RKO (cell line): ENCODE results near the gene TCF4.

Experiments
- DNase-seq: peaks from one replicate; pipeline ENCODE4 v3.0.0-alpha.2; 2016; ENCODE audit warnings: low spot score

TCF4 gene

GRCh38 chr18:55261253-55261652 is 326.7 kb downstream of the TCF4 start:
- no peak for DNase-seq

GRCh38 chr18:55258088-55258487 is 329.9 kb downstream of the TCF4 start:
- DNase-seq: no peak

DNA sequence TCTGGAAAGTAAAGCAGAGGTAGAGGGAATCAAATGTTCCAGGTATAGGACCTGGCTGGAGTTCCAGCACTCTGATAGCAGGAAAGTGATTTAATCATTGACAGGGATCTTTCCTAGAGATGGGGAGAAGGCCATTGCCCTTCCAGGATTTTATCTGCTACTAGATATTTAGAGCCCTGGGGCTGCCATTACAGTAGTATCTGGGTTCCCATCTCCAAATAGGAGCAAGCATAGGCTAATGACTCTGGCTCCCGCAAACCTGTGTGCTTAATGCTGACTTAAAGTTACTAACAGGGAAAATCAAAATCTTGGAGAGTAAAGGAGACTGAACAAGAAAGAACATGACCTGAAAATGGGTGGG is 331.1 kb downstream of the TCF4 start:
- no peak for DNase-seq

- no peak for DNase-seq
Measured at GRCh38 chr18:55256226-55256928, 331.6 kb downstream of the TCF4 start.

DNA sequence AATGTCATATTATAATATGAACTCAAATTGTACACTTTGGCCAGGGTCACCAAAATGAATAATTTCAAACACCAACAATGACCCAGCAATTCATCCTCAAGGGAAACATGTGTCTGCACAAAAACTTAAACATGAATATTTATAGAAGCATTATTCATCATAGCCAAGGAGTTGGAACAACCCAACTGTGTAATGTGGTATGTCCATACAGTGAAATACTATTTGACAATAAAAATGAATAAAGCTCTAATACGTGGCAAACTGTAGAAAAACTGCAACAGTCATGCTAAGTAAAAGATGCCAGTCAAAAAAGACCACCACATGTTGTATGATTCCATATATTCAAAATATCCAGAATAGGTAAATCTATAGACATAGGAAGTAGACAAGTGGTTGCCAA is 334.2 kb downstream of the TCF4 start:
- no peak for DNase-seq

GRCh38 chr18:55252901-55253300 is 335.1 kb downstream of the TCF4 start:
- no peak for DNase-seq

DNA sequence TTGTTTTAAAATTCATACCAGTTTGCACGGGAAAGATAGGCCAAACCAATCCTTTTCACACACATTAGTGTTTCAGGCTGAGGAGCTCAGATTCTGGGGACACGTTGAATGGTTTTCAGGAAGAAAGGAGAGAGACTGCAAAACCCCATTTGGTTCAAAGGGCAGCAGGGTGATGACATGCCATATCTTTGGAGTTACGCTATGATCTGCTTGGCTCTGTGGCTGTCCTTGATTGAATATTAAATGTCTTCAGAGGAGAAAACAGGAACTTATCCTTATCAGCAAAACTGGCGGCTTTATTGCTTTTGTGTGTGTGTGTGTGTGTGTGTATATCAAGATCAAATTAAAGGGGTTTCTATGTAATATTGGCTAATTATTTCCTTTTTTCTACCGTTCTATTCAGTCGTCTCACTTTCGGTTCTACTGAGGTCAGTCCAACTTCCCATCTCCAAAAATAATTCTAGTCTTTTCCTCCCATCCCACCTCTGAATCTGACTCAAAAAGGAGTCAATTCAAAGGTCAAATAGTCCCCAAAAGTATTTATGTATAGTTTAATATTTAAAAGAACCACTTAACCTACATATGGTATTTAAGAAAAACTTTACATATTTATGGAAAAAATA is 335.8 kb downstream of the TCF4 start:
- no peak for DNase-seq

DNA sequence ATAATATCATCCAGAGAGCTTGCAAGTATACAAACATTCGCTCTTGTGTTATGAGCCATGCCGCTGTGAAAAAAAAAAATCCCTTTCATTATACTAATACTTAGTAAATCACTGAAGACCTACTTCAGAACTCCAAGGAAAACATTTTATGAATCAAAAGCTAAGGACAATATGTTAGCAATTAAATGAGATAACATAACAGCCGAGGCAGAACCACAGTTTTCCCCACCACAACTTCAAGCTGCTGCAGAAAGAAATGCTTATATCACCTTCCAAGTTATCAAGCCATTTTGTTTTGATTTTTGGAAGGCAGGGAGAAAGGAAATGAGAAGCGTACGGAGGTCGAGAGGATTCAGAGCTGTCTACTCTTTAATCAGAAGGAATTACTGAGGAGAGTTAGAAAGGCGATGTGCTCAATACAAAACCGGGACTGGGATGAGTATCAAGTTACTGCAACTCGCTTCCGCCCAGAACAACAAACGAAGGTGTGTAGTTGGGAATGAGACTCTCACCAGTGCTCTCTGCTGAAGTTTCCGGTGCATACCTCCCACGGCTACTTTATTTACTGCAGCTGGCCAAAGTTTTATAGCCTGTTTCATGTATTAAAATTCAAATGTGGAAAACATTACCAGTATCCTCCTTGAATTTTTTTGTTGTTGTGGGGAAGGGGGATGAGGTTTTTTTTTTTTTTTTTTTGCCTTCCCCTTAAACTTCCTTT is 336.6 kb downstream of the TCF4 start:
- no peak for DNase-seq

- no peak for DNase-seq
Measured at GRCh38 chr18:55250768-55251173, 337.2 kb downstream of the TCF4 start.

GRCh38 chr18:55249550-55249949 is 338.4 kb downstream of the TCF4 start:
- DNase-seq: no peak

DNA sequence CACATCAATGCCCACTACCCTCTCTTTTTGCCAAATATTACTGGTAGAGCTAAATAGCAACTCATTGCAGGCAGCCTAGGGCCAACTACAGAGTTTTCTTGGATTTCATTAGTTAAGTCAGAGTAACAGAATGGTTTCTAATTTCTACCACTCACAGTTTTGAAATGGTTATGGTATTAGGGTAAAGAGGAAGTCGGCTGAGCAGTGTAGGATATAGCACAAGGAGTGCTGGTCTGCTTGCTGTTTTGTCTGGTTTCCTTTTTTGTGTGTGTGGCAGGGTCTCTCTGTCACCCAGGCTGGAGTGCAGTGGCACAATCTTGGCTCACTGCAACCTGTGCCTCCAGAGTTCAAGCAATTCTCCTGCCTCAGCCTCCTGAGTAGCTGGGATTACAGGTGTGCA is 339.5 kb downstream of the TCF4 start:
- DNase-seq: no peak

DNA sequence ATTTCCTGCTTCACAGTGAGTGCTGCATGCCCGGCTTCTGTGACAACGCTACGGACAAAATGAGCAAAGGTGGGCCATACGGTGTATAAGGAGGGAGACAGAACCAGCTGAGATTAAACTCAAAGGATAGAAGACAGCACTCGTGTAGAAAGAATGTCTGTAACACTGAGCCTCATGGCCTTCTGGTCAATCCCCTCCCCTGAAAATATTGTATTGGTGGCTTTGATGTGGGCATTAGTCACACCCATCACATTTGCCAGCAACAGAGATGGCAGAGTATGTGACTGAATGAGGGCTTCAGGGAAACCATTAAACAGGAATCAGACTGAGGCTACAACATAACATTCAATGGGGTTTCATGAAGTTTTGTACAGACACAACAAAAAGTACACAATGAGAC is 341.0 kb downstream of the TCF4 start:
- DNase-seq: no peak

DNA sequence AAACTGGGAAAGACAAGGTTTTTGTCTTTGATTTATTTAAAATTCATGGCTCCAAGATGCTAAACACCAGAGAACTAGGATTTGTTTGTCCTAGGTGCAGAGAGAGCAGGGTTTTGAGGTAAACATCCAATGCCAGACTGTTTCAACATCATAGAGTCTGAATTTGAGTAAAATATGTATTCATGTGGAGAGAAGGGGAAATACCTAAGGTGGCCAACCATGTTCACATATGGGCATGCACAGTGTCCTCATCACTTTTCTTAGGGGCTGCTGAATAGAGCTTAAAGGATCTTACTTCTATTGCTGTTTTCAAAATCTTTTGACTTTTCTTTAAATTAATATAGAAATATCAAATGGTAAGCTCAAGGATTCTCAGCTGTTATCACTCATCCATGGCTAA is 341.7 kb downstream of the TCF4 start:
- no peak for DNase-seq

DNA sequence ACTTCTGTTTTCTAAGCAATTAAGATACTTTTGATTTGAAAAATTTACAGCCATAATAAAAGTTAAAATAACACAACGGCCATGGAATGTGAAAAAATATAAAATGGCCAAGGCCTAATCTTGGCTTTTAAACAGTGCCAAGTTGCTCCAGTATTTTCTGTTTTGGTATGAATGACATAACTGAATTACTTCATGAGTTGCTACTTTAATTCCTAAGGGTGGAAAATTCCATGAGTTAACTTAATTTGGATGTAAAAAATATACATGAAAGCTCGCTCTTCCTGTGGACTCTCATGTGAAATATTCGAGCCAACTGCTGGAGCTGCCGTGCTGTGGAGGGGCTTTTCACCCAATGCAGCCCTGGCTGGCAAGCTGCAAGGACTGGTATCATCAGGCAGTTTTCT is 342.8 kb downstream of the TCF4 start:
- DNase-seq: no peak

GRCh38 chr18:55244546-55244945 is 343.4 kb downstream of the TCF4 start:
- no peak for DNase-seq

DNA sequence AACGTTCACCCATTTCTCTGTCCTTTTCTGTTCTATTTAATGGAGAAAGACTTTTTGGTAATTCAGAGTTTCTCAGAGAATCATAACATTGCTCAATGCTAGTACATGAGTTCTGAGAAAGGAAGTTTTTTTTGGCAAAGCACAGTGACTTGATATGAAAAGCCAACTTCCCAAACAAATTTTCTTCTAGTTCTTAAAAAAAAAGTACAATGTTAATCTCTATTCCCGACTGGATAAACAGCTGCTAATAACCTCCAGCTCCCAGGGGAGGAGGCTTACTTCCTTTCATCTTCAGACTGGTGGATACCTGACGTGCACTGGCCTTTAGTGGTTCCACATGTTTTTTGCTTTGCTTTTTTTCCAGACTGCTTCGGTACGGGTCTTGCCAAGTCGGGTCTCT is 344.1 kb downstream of the TCF4 start:
- DNase-seq: no peak

- DNase-seq: no peak
Measured at GRCh38 chr18:55243255-55243654, 344.7 kb downstream of the TCF4 start.

GRCh38 chr18:55240978-55241377 is 347.0 kb downstream of the TCF4 start:
- DNase-seq: no peak

- DNase-seq: no peak
Measured at GRCh38 chr18:55239740-55240139, 348.3 kb downstream of the TCF4 start.

- DNase-seq: no peak
Measured at GRCh38 chr18:55237660-55238059, 350.3 kb downstream of the TCF4 start.

DNA sequence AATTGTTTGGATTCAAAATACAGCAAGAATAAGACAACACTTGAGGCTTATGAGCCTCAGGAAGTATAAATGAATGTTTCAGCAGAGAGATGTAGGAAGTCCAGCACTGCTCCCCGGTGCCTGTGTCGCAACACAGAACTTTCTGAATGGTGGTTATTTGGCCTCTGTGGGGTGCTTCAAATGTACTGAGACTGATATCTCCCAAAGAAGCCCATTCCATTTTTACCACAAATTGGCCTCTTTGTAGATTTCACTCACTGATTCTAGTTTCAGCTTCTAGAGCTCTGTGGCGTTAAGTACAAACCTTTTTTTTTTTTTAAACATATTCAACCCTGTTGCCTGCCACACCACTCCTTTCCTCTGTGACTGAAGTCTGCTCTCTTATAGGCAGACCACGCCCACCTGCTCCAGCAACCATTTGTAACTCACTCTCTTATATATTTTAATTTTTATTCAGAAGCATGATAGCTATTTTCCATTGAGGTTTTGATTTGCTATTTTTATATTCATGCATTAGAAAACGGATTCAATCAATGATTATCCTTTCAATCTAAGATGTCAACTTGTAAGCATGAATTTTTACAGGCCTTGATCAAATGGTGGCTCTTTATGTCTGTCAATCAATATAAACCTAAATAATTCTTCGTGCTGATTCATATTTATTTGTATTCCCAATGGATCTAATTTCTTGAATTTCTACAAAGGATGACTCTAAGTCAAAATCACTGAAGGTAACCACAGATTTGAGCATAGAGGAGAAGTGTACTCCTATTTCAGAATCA is 351.7 kb downstream of the TCF4 start:
- no peak for DNase-seq

DNA sequence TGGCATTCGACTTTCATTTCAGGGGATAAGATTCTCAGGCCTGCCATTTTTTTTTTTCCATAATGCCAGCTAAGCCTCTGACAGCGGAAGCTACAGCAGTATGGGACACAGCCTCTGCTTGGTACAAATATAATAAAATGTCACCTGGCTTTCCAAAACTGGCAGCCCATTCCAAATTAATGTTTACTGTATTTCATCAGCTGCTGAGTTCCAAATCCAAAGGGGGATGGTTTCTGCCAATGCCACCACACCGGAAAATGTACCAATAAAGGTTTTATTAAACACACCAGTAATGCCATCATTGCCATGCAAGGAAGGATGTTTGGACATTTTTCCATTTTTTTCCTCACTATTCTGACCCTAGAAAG is 352.9 kb downstream of the TCF4 start:
- DNase-seq: no peak
